ENCODE measurements around the gene CSMD2. TPM values are rescaled to one million over a fixed set of nuclear protein-coding genes. Genes with fewer than 3 reads are reported as not detected.

CSMD2 gene
- total RNA-seq, 2 experiments from 2014 or later = not detected

DNA sequence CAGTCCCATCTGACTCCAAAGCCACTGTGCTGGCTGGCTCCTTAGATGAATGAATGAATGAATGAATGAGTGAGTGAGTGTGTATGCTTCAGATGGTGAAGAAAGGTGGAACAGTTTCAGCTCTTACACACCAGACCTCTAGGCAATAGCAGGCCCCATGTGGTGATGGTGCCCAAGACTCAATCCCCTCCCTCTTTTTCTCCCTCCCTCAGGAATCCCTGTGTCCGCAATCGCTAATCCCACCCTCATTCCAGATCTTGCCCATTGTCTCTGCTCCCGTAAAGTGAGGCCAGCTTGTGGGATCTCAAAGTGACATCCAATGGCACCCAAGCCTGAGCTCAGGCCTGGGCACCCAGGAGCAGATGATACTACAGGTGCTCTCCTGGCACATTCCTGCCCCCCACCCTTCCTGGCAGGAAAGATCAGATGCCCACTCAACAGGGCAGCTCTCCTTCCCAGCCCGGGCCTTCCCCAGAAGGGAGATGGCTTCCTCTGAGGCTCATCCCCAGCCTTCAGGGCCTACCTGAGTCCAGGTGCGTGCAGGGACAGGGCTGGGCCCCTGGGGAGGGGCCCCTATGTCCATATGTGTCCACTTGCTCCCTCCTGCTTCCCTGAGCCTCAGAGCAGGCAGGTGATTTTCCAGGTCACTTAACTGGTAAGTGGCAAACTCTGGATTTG lies 194.7 kb downstream of the CSMD2 start:
- BruUV-seq (replicated peaks) = no TSS peak
- Histone ChIP-seq H3K4me3 (ENCODE audit: low read depth, low read length, poor library complexity, severe bottlenecking) (no peak overlapping the region), H2AFZ (ENCODE audit: low read length) (no peak overlapping the region), H4K20me1 (ENCODE audit: insufficient read depth, low read length) (no peaks in the 10 kb centered on the region), H3K9me2 (ENCODE audit: insufficient read depth, low read length) (no peaks in the 10 kb centered on the region), H3K36me3 (ENCODE audit: insufficient read depth, low read length) (no peaks in the 10 kb centered on the region), H3K9me3 (ENCODE audit: low read length) (no peaks in the 10 kb centered on the region), H3K4me1 (ENCODE audit: insufficient read depth, low read length, poor library complexity, severe bottlenecking) (no peaks in the 10 kb centered on the region), H3K27ac (ENCODE audit: low read depth, low read length, poor library complexity, severe bottlenecking) (no peak overlapping the region), H3K4me2 (ENCODE audit: low read length) (no peak overlapping the region), H3K79me2 (ENCODE audit: insufficient read depth, low read depth, low read length) (no peaks in the 10 kb centered on the region)
- POLR2A ChIA-PET = no interaction called here
- DNase-seq (ENCODE audit: low spot score) = no peak
- intact Hi-C loops (cut with micrococcal nuclease; ENCODE audit: unreplicated experiment) = no loop called here
- CTCF ChIA-PET (ENCODE audit: unreplicated experiment) = no interaction called here
- TF ChIP-seq EZH2phosphoT487 (IDR thresholded peaks at IDR 0.05; ENCODE audit: borderline replicate concordance, low read depth, low read length) = no peak
- TF ChIP-seq, protein P1, sequence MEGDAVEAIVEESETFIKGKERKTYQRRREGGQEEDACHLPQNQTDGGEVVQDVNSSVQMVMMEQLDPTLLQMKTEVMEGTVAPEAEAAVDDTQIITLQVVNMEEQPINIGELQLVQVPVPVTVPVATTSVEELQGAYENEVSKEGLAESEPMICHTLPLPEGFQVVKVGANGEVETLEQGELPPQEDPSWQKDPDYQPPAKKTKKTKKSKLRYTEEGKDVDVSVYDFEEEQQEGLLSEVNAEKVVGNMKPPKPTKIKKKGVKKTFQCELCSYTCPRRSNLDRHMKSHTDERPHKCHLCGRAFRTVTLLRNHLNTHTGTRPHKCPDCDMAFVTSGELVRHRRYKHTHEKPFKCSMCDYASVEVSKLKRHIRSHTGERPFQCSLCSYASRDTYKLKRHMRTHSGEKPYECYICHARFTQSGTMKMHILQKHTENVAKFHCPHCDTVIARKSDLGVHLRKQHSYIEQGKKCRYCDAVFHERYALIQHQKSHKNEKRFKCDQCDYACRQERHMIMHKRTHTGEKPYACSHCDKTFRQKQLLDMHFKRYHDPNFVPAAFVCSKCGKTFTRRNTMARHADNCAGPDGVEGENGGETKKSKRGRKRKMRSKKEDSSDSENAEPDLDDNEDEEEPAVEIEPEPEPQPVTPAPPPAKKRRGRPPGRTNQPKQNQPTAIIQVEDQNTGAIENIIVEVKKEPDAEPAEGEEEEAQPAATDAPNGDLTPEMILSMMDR (conservative IDR thresholded peaks at IDR 0.05; ENCODE audit: low read length) = no peak

DNA sequence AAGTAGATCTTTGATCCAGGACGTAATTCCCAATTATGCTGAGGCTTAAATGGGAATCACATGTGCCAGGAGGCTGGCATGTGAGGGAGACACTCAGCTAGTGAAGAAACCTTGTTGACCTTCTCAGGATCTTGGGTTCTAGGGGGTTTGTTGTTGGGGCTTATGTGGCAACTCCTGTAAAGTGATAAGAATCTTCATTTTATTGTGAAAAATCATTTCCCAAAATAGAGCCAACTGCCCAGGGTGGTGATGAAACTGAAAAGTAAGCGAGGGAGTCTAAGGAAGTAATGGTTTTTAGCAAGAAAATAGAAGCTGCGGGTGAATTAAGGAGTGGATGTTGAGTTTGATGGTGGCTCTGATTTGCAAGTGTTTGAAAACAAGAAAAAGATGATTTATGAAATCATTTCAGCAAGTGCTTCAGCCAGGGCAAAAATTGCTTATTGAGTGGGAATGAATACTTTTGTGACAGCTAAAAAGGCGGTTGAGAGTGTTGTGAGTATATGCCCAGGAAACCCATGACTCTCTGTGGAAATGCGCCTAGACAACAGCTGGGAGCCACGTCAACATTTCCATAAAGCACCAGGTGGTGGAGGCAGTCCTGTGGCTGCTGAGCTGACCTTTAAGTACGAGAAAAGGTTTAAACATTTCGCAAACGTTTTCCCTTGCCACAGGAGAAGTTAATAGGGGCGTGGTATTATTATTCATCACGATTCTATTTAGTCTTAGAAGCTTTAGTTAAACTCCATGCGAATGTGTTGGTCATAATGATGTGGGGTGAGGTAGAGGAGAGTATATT lies 198.5 kb downstream of the CSMD2 start:
- ChIA-PET POLR2A (no interaction called here), CTCF (ENCODE audit: unreplicated experiment) (no interaction called here)
- Histone ChIP-seq H3K4me3 (ENCODE audit: low read depth, low read length, poor library complexity, severe bottlenecking) (no peak overlapping the region), H3K4me1 (ENCODE audit: insufficient read depth, low read length, poor library complexity, severe bottlenecking) (no peaks in the 10 kb centered on the region), H3K9me3 (ENCODE audit: low read length) (no peaks in the 10 kb centered on the region), H3K4me2 (ENCODE audit: low read length) (no peak overlapping the region), H3K36me3 (ENCODE audit: insufficient read depth, low read length) (no peaks in the 10 kb centered on the region), H4K20me1 (ENCODE audit: insufficient read depth, low read length) (no peaks in the 10 kb centered on the region), H2AFZ (ENCODE audit: low read length) (no peak overlapping the region), H3K79me2 (ENCODE audit: insufficient read depth, low read depth, low read length) (no peaks in the 10 kb centered on the region), H3K27ac (ENCODE audit: low read depth, low read length, poor library complexity, severe bottlenecking) (no peak overlapping the region), H3K9me2 (ENCODE audit: insufficient read depth, low read length) (no peaks in the 10 kb centered on the region)
- BruUV-seq (replicated peaks) = no TSS peak
- intact Hi-C loops (cut with micrococcal nuclease; ENCODE audit: unreplicated experiment) = no loop called here
- DNase-seq (ENCODE audit: low spot score) = no peak
- TF ChIP-seq, protein P1 (conservative IDR thresholded peaks at IDR 0.05; ENCODE audit: low read length) = no peak
- no peak for TF ChIP-seq EZH2phosphoT487 (IDR thresholded peaks at IDR 0.05; ENCODE audit: borderline replicate concordance, low read depth, low read length)

DNA sequence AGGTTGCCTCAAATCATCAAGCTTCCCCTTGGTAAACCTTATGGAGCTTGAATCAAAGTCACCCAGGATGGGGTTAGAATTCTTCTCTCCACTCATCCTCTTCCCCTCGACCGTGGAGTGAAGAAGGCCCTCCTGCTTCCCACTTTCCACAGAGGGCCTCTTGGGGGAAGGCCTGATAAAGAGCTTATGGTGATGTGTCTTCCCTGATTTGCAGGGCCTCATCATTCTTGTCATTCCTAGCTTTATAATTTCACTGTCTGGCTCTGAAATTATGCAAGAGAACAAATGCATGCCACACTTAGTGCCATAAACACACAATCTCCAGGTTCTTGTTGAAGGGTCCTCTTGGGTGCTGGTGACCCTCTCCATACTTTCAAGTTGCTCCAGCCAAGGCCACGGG lies 199.9 kb downstream of the CSMD2 start:
- no peak overlapping the region for H3K4me2 ChIP-seq (ENCODE audit: low read length)
- H3K4me1 ChIP-seq (ENCODE audit: insufficient read depth, low read length, poor library complexity, severe bottlenecking) = no peaks in the 10 kb centered on the region
- no peak overlapping the region for H3K27ac ChIP-seq (ENCODE audit: low read depth, low read length, poor library complexity, severe bottlenecking)
- no peak overlapping the region for H3K4me3 ChIP-seq (ENCODE audit: low read depth, low read length, poor library complexity, severe bottlenecking)
- POLR2A ChIA-PET = no interaction called here
- H3K9me3 ChIP-seq (ENCODE audit: low read length) = no peaks in the 10 kb centered on the region
- CTCF ChIA-PET (ENCODE audit: unreplicated experiment) = no interaction called here
- BruUV-seq (replicated peaks) = no TSS peak
- H2AFZ ChIP-seq (ENCODE audit: low read length) = no peak overlapping the region
- no peaks in the 10 kb centered on the region for H3K9me2 ChIP-seq (ENCODE audit: insufficient read depth, low read length)
- no peaks in the 10 kb centered on the region for H3K79me2 ChIP-seq (ENCODE audit: insufficient read depth, low read depth, low read length)
- intact Hi-C loops (cut with micrococcal nuclease; ENCODE audit: unreplicated experiment) = no loop called here
- TF ChIP-seq, protein P1 (conservative IDR thresholded peaks at IDR 0.05; ENCODE audit: low read length) = no peak
- no peak for TF ChIP-seq EZH2phosphoT487 (IDR thresholded peaks at IDR 0.05; ENCODE audit: borderline replicate concordance, low read depth, low read length)
- no peaks in the 10 kb centered on the region for H4K20me1 ChIP-seq (ENCODE audit: insufficient read depth, low read length)
- DNase-seq (ENCODE audit: low spot score) = no peak
- no peaks in the 10 kb centered on the region for H3K36me3 ChIP-seq (ENCODE audit: insufficient read depth, low read length)
